Peyer's patch (tissue), 4 donors: ENCODE results near the gene SCUBE1. TPM values are rescaled to one million over a fixed set of nuclear protein-coding genes. Genes with fewer than 3 reads are reported as not detected.

ENCODE experiments used
- DNase-seq, 3 donors: peaks; one replicate each; pipeline ENCODE4 v3.0.0-alpha.2; 2017 to 2019
- H3K27ac ChIP-seq, 4 donors: fragments of 200-600 bp; sonication (generic); one replicate each; pipeline ENCODE4 v1.5.1; 2016 to 2019
- H3K27me3 ChIP-seq, 2 donors: fragments of 200-600 bp; sonication (generic); one replicate each; pipeline ENCODE4 v1.5.1; 2019
- H3K36me3 ChIP-seq, 3 donors: fragments of 200-600 bp; sonication (generic); one replicate each; pipeline ENCODE4 v1.5.1; 2016 to 2019
- H3K4me1 ChIP-seq, 4 donors: fragments of 200-600 bp; sonication (generic); one replicate each; pipeline ENCODE4 v1.5.1; 2016 to 2019
- H3K4me3 ChIP-seq, 4 donors: fragments of 200-600 bp; sonication (generic); 1 replicate in 3 of 4; 2 replicates in 1 of 4; pipeline ENCODE4 v1.5.1; 2016 to 2019; ENCODE audit warnings: mild to moderate bottlenecking in 1 of 4
- H3K9me3 ChIP-seq, 4 donors: fragments of 200-600 bp; sonication (generic); one replicate each; pipeline ENCODE4 v1.5.1; 2016 to 2019; ENCODE audit warnings: mild to moderate bottlenecking in 1 of 4
- POLR2A ChIP-seq, 2 donors: fragments of 450-650 bp; IDR thresholded peaks; one replicate each; pipeline ENCODE4 v1.5.1; 2017; ENCODE audit warnings: antibody characterized with exemption in 2 of 2, mild to moderate bottlenecking in 2 of 2, moderate library complexity in 2 of 2
- total RNA-seq, 4 donors: library from RNA; depleted of rRNA; stranded (reverse); fragments of >200 nt; gene quantifications; one replicate each; pipeline ENCODE4 v1.1.0, GENCODE V29; 2016
- TF ChIP-seq, protein P1 (sequence below), 6 experiments: fragments of 450-650 bp in 4 of 6; fragments of 200-600 bp in 2 of 6; sonication (generic) in 1 of 6; IDR thresholded peaks; one replicate each; pipeline ENCODE4 v1.5.1; 2017 to 2019; ENCODE audit warnings: antibody characterized with exemption in 6 of 6, mild to moderate bottlenecking in 3 of 6, moderate library complexity in 1 of 6

Gene SCUBE1
- total RNA-seq, 4 donors from 2014 or later, result 1.6 to 47.9 (median 7.9) TPM

DNA sequence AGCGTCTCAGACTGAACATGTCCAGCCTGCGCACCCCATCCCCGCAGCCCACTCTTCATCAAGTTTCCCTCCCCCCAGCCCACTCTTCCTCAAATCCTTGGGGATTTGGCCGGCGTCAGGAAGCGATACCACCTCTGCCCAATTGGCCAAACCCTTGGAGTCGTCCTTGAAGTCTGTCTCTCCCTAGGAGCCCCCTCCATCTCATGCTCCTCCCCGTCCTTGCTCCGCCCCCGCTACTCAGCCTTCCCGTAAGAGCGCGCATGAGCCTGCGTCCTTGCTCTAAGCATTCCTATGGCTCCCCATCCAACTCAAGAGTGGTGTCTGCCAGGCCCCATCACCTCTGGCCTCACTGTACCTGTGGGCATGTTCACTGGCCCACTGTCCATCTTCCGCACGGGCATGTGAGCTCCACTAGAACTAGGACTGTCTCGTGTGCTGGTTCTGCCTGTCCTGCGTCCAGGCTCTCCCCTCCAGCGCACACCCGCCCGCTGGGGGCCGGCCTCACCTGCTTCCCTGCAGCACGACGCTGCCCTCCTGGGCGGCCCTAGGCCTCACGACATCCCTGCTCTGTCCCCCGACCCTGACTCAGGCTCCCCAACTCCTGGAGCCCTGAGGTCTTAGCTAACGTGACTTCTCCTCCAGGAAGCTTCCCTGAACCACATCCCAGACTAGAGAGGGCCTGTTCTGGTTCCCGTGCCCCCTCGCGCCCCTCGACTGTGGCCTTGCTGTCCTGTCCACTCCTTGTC is 125.7 kb downstream of the SCUBE1 start:
- H3K4me3 ChIP-seq, result no peak overlapping the region
- no peak overlapping the region for H3K27ac ChIP-seq
- no peaks in the 10 kb centered on the region for H3K9me3 ChIP-seq
- no peak for DNase-seq
- H3K4me1 ChIP-seq, result no peaks in the 10 kb centered on the region
- H3K36me3 ChIP-seq, result peaks cover 0 to 3% (median 0%) of the 10 kb centered on the region in 3 donors
- TF ChIP-seq POLR2A (IDR thresholded peaks at IDR 0.05), result no peak
- TF ChIP-seq, protein P1, sequence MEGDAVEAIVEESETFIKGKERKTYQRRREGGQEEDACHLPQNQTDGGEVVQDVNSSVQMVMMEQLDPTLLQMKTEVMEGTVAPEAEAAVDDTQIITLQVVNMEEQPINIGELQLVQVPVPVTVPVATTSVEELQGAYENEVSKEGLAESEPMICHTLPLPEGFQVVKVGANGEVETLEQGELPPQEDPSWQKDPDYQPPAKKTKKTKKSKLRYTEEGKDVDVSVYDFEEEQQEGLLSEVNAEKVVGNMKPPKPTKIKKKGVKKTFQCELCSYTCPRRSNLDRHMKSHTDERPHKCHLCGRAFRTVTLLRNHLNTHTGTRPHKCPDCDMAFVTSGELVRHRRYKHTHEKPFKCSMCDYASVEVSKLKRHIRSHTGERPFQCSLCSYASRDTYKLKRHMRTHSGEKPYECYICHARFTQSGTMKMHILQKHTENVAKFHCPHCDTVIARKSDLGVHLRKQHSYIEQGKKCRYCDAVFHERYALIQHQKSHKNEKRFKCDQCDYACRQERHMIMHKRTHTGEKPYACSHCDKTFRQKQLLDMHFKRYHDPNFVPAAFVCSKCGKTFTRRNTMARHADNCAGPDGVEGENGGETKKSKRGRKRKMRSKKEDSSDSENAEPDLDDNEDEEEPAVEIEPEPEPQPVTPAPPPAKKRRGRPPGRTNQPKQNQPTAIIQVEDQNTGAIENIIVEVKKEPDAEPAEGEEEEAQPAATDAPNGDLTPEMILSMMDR (IDR thresholded peaks at IDR 0.05), result no peak
- no peaks in the 10 kb centered on the region for H3K27me3 ChIP-seq

DNA sequence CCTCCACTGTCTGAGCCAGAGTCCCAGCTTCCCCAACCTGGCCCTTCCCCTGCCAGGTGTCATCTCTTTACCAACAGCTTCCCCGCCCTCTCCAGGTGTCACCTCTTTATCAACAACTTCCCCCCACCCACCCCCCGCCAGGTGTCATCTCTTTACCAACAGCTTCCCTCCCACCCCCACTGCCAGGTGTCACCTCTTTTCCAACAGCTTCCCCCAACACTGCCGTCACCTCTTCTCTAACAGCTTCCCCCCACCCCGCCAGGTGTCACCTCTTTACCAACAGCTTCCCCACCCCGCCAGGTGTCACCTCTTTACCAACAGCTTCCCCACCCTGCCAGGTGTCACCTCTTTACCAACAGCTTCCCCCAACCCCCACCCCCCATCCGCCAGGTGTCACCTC is 126.4 kb downstream of the SCUBE1 start:
- H3K27me3 ChIP-seq, result no peaks in the 10 kb centered on the region

DNA sequence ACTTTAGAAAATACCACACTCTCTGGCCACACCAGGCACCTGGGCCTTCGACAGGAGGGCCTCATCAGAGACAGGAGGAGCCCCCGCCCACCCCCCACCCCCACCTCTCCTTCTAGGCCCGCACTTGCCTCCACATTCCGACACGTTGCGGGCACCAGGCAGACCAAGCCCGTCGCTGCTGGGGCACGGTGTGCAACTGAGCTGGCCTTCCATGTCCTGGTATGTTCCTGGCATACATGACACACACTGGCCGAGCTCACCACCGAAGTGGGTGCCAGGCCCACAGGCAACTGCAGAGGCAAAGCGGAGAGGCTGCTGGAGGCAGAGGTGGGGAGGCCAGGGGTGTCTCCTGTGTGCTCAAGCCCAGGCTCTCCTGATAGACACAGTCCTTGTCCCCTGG is 129.2 kb downstream of the SCUBE1 start:
- H3K27ac ChIP-seq, result no peak overlapping the region
- peaks cover 0 to 3% (median 0%) of the 10 kb centered on the region in 3 donors for H3K36me3 ChIP-seq
- no peak overlapping the region for H3K4me3 ChIP-seq
- H3K9me3 ChIP-seq, result no peaks in the 10 kb centered on the region
- no peaks in the 10 kb centered on the region for H3K4me1 ChIP-seq
- H3K27me3 ChIP-seq, result no peaks in the 10 kb centered on the region
- no peak for TF ChIP-seq POLR2A (IDR thresholded peaks at IDR 0.05)
- TF ChIP-seq, protein P1 (IDR thresholded peaks at IDR 0.05), result no peak
- DNase-seq, result no peak

More for the DNA sequence above, 126.4 kb downstream of the SCUBE1 start:
- Histone ChIP-seq H3K36me3 (peaks cover 0 to 3% (median 0%) of the 10 kb centered on the region in 3 donors), H3K27ac (no peak overlapping the region), H3K4me1 (no peaks in the 10 kb centered on the region), H3K4me3 (no peak overlapping the region), H3K9me3 (no peaks in the 10 kb centered on the region)
- TF ChIP-seq, protein P1 (IDR thresholded peaks at IDR 0.05), result no peak
- TF ChIP-seq POLR2A (IDR thresholded peaks at IDR 0.05), result no peak
- DNase-seq, result no peak

DNA sequence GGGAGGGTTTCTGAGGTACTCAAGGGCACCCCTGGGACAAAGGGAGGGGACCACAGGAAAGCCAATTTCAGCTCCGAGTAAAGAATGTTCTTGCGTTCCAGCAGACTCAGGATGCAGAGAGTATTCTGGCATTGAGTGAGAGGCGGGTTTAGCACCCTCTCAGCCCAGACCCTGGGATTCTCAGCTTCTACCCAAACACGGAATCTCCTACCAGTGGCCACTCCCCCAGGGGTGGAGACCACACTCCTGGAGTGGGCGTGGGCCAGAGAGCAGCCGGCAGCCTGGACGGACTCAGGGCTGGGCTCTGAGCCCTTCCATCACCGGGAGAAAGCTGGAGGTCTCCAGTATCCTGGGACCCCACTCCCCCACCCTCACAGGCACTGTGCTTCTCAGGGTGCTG is 130.1 kb downstream of the SCUBE1 start:
- no peak overlapping the region for H3K27ac ChIP-seq
- no peak for DNase-seq
- no peak overlapping the region for H3K4me3 ChIP-seq
- H3K36me3 ChIP-seq, result peaks cover 0 to 3% (median 0%) of the 10 kb centered on the region in 3 donors
- no peaks in the 10 kb centered on the region for H3K4me1 ChIP-seq
- TF ChIP-seq, protein P1 (IDR thresholded peaks at IDR 0.05), result no peak
- no peak for TF ChIP-seq POLR2A (IDR thresholded peaks at IDR 0.05)
- no peaks in the 10 kb centered on the region for H3K27me3 ChIP-seq
- no peaks in the 10 kb centered on the region for H3K9me3 ChIP-seq

DNA sequence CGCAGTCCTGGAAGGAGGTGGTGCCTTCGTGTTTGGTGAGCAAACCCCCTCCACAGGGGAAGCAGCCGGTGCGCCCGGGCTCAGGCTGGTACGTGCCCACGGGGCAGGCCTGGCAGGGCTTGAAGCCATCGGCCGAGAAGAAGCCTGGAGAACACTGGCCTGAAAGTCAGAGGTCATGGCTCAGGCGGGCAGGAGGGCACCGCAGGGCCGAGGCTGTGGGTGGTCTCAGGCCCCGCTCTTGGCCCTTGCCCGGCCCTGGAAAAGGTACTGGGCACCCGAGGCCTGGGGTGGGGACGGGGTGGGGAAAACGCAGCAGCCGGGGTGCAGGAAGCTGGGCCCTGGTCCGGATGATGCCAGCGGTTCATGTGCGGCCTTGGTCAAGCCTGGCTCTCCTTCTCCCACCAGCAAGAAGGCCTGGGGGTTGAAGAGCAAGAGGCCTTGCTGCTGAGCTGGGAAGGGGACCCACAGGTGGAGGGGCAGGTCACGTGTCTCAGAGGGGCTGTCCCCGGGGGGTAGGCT is 130.7 kb downstream of the SCUBE1 start:
- no peak overlapping the region for H3K4me3 ChIP-seq
- TF ChIP-seq, protein P1 (IDR thresholded peaks at IDR 0.05), result no peak
- no peak for TF ChIP-seq POLR2A (IDR thresholded peaks at IDR 0.05)
- H3K4me1 ChIP-seq, result no peaks in the 10 kb centered on the region
- H3K9me3 ChIP-seq, result no peaks in the 10 kb centered on the region
- no peaks in the 10 kb centered on the region for H3K36me3 ChIP-seq
- no peak for DNase-seq
- H3K27me3 ChIP-seq, result no peaks in the 10 kb centered on the region
- no peak overlapping the region for H3K27ac ChIP-seq
